Activated CD8-positive, alpha-beta memory T cell treated with anti-CD3 and anti-CD28 coated beads for 4 hours (primary cell): ENCODE results near the gene PRMT5.
"Not testable (repeated sequence)": the region's sequence is repeated elsewhere in the genome, so short reads cannot be mapped to it uniquely, and the experiment has no call there.

Experiments used
- DNase-seq, 2 donors: peaks; one replicate each; pipeline ENCODE4 v3.0.0-alpha.2; 2020; ENCODE audit warnings: low read depth in 2 of 2

Gene PRMT5

GRCh38 chr14:22932146-22932545 lies 3.0 kb upstream of the PRMT5 start:
- no peak for DNase-seq

- no peak for DNase-seq
These were observed 787 bp upstream of the PRMT5 start for GRCh38 chr14:22929961-22930364.

GRCh38 chr14:22928237-22929103 lies 706 bp downstream of the PRMT5 start:
- DNase-seq = no peak

- DNase-seq = no peak
These were observed 2.9 kb downstream of the PRMT5 start for GRCh38 chr14:22926316-22926715.

- DNase-seq = no peak
These were observed 3.7 kb downstream of the PRMT5 start for GRCh38 chr14:22925513-22925912.

GRCh38 chr14:22923746-22924145 lies 5.4 kb downstream of the PRMT5 start:
- DNase-seq = no peak

GRCh38 chr14:22922294-22922693 lies 6.9 kb downstream of the PRMT5 start:
- DNase-seq = no peak

GRCh38 chr14:22920697-22921096 lies 8.5 kb downstream of the PRMT5 start:
- no peak for DNase-seq

GRCh38 chr14:22919601-22919921 lies 9.6 kb downstream of the PRMT5 start:
- no peak for DNase-seq

- DNase-seq = peak; percentile 99 to 100
These were observed 10.2 kb downstream of the PRMT5 start, which contains the start of gene RBM23 for GRCh38 chr14:22918804-22919600. Gene RBM23, minus strand, starts transcription at chr14:22919149.

- no peak for DNase-seq
These were observed 13.2 kb downstream of the PRMT5 start for GRCh38 chr14:22915886-22916521.

- not testable (repeated sequence) for DNase-seq
These were observed 14.3 kb downstream of the PRMT5 start for GRCh38 chr14:22914836-22915235.

GRCh38 chr14:22910916-22911315 lies 18.3 kb downstream of the PRMT5 start:
- no peak for DNase-seq

GRCh38 chr14:22908601-22909000 lies 20.6 kb downstream of the PRMT5 start:
- no peak for DNase-seq

- DNase-seq = no peak
These were observed 21.7 kb downstream of the PRMT5 start for GRCh38 chr14:22907429-22907828.

- no peak for DNase-seq
These were observed 23.1 kb downstream of the PRMT5 start for GRCh38 chr14:22906073-22906472.

GRCh38 chr14:22905627-22906026 lies 23.5 kb downstream of the PRMT5 start:
- DNase-seq = no peak

GRCh38 chr14:22903742-22904087 lies 25.5 kb downstream of the PRMT5 start:
- DNase-seq = no peak

GRCh38 chr14:22901799-22902198 lies 27.4 kb downstream of the PRMT5 start:
- DNase-seq = no peak

- DNase-seq = peak in 1 of 2 donors; percentile 20
These were observed 28.9 kb downstream of the PRMT5 start for GRCh38 chr14:22900081-22900799.

GRCh38 chr14:22898302-22899090 lies 30.7 kb downstream of the PRMT5 start:
- no peak for DNase-seq
